ENCODE data around the gene CCR3.

- no peak for TF ChIP-seq CTCF (IDR thresholded peaks at IDR 0.05)
- TF ChIP-seq ZFX (IDR thresholded peaks at IDR 0.05; ENCODE audit: borderline replicate concordance) = no peak
These were observed 2.9 kb downstream of the CCR3 start for GRCh38 chr3:46245146-46245545.
